Activated T-cell treated with anti-CD3 and anti-CD28 coated beads, Interleukin-2, amount 50 U/mL, for 1 hour (primary cell): Measurements from ENCODE around the gene LRRK1.
"Not testable (repeated sequence)": the region's sequence is repeated elsewhere in the genome, so short reads cannot be mapped to it uniquely, and the experiment has no call there.

Experiments
- DNase-seq: peaks from one replicate; pipeline ENCODE4 v3.0.0-alpha.2; 2020

Gene LRRK1

DNA sequence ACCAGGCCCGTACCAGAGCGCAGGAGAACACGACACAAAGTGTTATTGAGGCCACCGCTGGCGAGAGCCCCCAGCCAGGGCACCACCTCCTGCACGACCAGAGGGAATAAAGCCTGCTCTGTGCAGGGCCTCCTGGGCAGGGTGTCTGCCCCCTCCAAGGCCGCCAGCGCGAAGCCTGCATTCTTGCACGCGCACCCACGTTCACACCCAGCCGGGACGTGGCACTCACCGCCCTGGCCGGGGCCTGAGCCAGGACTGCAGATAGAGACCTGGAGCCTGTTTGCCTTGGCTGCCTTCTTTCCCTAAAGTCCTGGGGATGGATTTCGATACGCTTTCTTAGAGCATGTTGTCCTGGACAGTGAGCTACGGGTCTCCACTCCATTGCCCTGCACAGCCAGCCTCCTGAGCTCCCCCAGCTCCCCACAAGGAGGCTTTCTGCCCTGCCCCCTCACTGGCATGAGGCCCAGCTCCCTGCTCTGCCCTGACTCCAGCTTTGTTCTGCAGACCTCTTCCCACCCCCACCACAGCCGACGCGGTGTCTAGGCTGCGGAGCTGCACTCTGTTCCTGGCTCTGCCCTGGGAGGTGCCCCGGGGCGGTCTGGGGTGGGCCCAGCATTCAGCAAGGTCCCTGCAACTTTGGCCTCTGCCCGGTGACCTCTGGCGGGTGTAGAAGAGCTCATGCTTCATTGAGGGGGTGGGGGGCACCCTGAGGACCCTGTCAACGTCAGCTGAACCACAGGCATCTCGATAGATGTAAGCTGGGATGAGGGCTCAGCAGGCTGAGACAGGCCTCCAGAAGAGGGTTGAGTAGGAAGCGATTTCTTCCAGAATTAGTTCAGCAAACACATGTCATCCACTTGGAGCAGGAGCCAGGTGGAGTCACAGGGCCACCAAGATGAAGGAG lies 145.0 kb downstream of the LRRK1 start:
- no peak for DNase-seq

DNA sequence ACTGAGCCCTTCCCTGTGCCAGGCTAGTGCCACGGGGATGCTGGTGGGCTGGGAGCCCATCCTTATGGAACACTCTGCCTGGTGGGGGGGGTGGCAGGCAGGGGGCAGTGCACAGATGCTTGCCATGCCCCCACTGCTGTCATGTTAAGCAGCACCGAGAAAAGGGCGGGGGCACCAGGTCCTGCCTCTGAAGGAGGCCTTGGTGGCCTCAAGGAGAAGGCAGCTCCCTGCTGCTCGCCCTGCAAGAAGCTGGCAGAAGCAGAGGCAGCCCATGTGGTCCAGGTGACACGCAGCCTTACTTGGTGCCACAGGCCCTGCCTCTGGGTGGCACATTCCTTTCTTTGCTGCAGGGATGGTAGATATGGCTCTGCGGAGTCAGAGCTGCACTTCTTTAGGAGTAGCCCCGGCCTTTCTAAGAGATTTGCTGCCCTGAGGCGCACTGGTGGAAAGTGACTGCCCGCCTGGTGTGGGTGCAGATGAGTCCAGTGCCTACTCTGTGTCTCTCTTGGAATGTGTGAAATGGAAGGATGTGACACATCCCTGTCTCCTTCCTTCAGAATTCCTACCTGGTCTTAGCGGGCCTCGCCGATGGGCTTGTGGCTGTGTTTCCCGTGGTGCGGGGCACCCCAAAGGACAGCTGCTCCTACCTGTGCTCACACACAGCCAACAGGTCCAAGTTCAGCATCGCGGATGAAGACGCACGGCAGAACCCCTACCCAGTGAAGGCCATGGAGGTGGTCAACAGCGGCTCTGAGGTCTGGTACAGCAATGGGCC lies 145.8 kb downstream of the LRRK1 start:
- no peak for DNase-seq

DNA sequence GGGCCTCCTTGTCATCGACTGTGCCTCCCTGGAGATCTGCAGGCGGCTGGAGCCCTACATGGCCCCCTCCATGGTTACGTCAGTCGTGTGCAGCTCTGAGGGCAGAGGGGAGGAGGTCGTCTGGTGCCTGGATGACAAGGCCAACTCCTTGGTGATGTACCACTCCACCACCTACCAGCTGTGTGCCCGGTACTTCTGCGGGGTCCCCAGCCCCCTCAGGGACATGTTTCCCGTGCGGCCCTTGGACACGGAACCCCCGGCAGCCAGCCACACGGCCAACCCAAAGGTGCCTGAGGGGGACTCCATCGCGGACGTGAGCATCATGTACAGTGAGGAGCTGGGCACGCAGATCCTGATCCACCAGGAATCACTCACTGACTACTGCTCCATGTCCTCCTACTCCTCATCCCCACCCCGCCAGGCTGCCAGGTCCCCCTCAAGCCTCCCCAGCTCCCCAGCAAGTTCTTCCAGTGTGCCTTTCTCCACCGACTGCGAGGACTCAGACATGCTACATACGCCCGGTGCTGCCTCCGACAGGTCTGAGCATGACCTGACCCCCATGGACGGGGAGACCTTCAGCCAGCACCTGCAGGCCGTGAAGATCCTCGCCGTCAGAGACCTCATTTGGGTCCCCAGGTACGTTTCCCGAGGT lies 146.5 kb downstream of the LRRK1 start:
- no peak for DNase-seq

DNA sequence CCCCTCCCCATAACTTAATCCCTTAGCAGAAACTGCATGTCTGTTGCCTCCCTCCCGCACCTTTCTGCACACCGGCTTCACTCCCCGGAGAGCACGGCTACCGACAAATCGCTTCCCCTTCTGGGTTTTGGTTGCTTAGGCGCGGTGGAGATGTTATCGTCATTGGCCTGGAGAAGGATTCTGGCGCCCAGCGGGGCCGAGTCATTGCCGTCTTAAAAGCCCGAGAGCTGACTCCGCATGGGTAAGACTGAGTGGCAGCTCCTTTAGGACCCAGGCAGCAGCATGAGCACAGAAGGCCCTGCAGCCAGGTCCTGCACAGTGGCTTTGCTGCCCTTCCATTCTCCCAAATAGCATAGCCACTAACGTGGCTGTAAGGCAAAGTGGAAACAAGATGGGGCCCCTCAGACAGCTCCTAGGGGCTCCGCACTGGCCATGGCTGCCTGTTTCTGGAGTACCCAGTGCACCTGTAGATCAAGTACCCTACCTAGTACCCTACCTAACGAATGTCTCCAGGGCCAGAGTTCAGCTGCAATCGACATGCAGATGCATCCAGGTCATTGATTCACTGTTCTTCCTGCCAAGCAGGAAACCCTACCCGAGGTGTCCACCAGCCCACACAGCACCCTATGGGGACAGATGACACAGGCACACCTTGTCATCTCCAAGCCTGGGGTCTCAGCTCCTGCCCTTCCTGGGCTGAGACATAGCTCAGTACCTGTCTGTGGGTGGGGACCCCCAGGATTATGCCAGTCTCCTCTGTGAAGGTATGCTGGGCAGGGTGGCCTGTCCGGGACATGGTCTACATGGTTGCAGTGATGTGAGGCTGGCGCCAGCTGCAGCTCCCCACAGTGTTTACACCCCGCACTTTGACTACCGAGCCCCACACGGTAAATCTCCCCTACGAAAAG lies 147.6 kb downstream of the LRRK1 start:
- DNase-seq = no peak

DNA sequence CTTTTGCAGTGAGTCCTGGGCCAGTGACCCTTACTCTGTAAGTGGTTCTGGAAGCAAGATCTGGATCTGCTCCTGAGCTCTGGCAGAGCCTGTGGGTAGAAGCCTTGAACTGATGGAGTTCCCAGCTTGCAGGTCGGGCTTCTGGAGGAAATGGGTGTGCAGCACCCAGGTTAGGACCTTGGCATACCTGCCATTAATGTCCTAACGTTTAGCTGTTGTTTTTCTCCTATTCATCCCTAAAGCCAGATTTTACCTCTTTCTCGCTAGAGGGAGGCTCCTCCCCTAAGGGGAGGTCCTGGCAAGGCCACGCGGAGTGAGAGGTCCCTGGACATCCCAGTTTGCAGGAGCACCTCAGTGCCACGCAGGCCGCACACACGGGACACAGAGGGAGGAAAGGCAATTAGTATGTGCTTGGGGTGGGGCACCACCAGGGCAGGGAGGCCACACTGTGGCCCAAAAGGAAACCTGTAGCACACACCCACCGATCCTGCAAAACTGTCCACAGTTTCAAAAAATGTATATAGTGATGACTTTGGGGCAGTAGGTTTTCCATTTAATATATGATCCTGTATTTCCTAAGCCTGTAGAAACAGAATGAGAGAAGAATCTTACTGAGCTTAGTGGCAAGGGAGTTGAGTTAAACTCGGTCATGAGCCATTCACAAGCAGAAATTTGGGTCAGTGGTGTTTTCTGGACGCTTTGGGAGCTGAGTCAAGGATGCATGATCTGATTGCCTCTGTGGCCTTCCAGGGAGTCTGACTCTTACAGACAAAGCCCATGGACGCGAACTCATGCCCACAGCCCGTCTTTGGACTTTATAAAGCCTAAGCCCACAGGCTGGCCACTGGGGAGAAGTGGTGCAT lies 148.7 kb downstream of the LRRK1 start:
- no peak for DNase-seq

DNA sequence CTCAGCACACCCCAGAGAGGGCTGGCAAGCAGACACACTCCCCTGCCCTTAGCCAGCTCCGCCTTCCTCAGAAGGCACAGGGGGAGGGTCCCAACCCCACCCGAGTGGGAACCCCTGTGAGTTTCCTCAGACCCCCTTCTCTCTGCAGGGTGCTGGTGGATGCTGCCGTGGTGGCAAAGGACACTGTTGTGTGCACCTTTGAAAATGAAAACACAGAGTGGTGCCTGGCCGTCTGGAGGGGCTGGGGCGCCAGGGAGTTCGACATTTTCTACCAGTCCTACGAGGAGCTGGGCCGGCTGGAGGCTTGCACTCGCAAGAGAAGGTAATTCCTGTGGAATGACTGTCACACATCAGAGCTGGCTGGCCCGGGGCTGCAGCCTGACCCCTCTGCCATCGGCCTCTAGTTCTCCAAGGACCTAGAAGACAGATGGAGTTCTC lies 149.4 kb downstream of the LRRK1 start:
- DNase-seq = no peak

DNA sequence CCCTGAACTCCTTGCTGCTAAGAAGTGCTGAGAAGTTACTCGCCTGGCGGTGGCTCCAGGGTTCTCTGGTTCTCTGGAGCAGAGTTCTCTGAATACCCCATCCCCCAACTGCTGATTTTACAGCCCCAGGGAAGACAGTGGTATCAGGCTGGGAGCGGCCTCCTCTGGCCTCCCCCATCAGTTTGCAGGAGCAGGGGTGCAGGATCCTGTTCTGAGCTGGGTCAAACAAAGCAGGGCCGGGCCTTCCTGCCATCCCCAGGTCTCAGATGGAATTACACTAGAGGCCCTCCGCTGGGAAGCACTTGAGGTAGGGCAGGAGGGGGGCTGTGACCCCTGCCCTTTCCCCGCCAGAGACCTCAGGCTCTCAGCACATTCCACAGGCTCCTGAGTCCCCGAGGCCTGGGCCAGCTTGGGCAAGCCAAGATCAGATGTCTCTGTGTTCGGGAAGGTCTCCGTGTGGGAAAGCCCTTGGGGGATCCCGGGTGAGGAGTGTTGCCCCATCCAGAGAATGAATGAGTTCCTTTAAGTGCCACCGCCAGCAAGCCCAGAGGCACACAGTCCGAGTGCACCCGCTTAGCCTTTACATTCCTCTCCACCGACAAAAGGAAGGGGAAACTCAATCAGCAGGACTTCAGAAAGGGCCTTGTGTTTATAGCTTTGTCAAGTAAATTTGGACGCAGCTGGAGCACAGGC lies 149.9 kb downstream of the LRRK1 start:
- no peak for DNase-seq

DNA sequence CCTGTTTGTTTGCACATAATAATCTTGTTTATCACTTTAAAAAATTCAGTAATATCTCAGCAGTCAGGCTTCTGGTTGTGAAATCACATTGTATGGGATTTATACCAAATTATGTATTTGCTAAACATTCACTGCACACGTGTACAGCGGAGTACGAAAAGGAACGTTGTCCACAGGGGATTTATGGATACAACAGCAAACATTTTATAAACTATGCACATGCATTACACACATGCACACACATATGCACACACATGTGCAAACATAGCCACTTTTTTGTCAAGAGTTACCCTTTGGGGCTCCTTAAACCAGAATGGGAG lies 150.5 kb downstream of the LRRK1 start:
- no peak for DNase-seq

DNA sequence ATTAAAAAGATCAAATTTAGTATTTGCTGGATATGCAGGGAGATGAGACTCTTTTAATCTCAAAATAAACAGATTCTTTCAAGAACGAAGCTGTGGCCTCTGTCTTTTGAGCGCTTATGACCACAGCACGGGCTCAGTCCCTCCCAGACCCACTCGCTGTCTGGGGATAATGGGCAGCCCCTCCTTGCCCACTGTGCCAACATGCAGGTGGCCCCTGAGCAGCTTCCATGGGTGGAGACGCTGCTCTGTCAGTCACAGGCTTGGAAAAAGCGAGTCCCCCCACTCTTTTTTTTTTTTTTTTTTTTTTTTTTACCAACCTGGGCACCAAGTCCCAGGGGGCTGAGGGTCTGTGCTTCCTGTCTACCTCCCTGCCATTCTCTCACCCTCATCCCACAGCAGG lies 150.9 kb downstream of the LRRK1 start:
- DNase-seq = no peak

DNA sequence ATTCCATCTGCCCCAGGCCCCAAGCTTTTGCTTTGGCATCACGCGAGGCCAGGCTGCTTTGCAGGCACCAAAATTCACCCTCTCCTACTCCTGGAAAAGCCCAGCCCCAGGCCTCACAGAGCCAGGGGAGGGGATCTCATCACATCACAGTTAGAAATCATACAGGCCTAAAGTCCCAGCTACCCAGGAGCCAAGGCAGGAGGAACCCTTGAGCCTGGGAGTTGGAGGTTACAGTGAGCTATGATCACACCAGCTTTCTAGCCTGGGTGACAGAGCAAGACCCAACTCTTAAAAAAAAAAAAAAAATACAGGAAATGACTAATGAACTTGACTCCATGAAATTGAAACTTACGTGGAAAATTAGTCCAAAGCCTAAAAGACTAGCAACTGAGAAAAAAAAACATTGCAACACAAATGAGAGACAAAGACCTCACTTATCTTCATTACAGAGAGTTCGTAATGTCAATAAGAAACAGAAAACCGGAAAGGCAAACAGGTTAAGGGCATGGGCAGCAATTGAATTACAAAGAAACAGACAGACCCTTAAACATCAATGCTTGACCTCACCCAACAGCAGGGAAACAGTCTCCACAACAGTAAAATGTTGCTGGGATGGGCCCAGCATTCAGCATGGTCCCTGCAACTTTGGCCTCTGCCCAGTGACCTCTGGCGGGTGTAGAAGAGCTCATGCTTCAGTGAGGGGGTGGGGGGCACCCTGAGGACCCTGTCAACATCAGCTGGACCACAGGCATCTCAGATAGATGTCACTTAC lies 151.5 kb downstream of the LRRK1 start:
- DNase-seq = no peak

DNA sequence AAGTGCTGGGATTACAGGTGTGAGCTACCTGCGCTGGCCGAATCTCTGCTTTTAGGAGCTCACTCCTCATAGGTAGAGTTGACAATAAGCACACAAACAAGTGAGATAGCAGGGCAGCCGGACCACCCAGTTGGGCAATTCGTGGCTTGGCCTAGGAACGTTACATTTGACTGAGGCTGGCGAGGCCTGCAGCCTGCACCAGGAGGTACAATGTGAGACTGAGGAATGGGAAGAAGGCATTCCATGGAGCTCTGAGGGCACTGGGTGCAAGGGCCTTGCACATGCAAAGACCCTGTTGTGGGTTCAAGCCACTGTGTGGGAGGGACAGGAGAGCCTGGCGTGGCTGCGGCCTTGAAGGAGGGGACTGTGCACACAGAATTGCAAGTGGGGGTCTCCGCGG lies 152.5 kb downstream of the LRRK1 start:
- DNase-seq = no peak

DNA sequence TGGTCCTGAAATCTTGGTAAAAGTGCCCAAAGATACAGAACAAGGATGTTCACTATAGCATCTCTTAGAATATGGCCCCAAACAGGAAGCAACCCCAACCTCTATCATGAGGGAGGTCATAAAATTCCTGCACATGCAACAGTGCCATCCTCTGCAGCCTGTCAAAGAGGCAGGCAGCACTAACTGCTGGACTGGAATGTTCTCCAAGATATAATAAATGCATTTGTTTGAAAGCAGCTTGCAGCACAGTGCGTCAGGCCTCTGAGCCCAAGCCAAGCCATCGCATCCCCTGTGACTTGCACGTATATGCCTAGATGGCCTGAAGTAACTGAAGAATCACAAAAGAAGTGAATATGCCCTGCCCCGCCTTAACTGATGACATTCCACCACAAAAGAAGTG lies 153.1 kb downstream of the LRRK1 start:
- not testable (repeated sequence) for DNase-seq

DNA sequence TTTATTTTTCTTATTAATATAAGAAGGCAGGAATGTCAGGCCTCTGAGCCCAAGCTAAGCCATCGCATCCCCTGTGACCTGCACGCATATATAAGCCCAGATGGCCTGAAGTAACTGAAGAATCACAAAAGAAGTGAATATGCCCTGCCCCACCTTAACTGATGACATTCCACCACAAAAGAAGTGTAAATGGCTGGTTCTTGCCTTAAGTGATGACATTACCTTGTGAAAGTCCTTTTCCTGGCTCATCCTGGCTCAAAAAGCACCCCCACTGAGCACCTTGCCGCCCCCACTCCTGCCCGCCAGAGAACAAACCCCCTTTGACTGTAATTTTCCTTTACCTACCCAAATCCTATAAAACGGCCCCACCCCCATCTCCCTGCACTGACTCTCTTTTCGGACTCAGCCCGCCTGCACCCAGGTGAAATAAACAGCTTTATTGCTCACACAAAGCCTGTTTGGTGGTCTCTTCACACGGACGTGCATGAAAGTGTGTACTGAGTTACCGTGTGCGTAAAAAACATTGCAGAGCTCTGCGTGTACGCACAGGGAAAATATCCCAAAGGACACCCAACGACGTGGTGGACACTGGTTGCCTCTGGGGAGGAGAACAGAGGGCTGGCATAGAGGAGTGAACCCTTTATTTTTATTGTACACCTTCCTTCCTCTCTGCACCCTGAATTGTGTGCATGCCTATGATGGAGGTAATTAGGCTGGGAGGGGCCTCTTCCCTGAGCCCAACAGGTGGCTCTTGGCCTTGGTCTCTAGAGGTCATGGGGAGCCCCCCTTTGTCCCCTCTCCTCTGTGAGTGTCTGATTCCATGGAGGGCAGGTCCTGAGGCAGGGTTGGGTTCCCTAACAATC lies 158.9 kb downstream of the LRRK1 start:
- not testable (repeated sequence) for DNase-seq

DNA sequence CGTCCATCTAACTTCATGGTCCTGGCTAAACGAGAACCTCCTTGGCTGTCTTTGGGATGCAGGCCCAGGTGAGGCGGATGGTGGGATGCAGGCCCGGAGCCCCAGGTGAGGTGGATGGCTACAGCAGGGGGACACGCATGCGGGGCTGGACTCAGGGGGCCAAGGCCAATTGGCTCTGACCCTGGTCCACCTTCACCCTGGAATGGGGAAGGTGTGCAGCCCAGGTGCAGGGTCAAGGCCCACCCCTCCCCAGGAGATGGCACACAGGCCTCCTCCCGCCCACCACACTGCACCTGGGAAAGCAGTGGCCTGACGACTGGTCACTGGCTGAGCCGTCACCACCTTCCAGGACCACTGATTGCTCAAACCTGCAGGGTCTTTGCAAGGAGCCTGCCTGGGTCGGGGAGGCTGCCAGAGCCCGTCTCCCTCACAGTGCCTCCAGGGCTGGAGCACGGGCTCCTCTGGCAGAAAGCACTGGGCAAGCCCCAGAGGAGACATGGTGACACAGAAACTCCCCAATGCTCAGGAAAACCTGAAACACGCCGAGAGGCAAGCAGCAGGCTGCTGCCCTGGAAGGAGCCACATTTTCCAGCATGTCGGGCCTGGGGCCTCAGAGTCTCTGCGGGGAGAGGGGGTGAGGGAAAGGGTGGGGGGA lies 159.6 kb downstream of the LRRK1 start:
- DNase-seq = no peak

DNA sequence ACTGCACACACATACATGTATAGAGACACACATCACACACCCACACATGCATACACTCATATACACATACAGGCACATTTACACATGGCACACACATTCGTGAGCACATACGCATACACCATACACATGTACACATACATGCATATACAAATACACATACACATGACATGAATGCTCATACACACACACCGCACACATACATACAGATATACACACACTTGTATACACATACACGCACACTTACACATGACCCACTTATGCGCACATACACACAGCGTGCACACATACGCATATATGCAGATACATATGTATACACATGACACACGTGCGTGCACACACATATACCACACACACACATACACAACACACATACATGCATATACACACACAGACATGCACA lies 162.7 kb downstream of the LRRK1 start:
- DNase-seq = no peak

DNA sequence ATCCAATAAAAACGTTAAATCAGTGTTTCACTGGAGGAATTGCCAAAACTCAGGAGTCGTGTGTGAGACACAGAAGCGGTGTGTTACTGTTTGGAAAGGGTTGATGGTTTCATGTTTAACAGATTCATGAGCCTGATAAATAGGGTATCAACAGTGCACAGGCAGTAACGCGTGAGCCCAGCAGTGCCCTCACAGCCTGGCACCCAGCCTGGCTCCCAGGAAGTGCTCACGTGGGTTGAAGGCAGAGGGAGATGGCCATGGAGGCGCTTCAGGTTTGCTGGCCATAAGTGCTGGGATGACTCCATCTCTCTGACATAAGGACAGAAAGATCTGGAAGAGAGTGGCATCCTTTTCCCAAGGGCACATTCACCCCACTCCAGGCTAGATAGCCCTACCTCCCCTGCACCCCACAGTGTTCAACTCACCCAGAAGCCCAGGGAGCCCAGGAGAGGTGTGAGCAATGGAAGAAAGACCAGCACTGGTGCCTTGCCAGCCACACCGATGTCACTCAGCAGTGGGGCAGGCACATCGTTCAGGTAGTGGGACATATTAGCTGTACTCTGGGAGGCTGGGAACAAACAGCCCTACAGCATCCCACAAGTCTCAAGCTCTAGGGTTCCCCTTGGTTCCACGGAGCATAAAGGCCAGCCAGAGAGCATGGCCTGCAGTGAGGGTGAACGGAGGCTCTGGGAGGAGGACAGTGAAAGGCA lies 164.3 kb downstream of the LRRK1 start:
- no peak for DNase-seq

DNA sequence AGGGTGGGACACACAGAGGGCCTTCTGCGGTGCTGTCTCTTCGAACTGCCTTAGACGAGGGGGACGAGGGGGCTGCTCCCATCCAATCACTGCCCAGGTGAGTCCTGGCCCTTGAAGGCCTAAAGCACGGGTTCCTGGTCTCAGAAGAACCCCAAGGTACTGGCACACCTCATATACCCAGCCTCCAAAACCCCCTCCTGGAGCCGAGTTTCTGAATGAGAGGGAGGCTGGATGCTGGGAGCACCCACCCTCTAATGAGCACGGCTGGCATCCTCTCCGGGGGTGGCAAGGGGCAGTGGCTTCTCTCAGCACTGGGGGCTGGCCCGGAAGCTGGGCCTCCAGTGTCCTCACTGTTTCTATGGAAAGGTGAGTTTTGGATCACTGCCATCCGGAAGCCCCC lies 165.6 kb downstream of the LRRK1 start:
- no peak for DNase-seq

DNA sequence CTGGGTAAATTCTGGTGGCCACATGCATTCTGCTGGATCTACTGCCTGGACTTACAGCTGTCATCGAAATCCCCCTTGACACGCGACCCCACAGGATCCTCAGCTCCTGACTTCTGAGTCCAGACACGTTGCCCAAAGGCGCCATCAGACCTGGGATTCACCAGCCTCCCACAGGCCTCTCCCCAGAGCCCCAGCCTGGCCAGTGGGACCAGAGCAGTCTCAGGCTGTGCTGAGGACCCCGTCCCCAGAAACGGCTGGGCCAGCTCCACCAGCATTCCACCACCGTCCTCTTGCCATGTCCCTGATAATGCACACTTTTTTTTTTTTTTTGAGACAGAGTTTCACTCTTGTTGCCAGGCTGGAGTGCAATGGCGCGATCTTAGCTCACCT lies 166.1 kb downstream of the LRRK1 start:
- DNase-seq = no peak
